Neural progenitor cell (in vitro differentiated cells): ENCODE results near the gene PKP2. TPM values are rescaled to one million over a fixed set of nuclear protein-coding genes. Genes with fewer than 3 reads are reported as not detected.
A peak's percentile ranks its signal among the peaks of the same experiment; 100 is the strongest.

Experiments used
- DNase-seq: peaks from one replicate; pipeline ENCODE4 v3.0.0-alpha.2; 2016; ENCODE audit warnings: low spot score
- H2AFZ ChIP-seq: fragments of 200-600 bp; sonication (generic); replicated peaks from 2 replicates; pipeline ENCODE4 v1.6.1; 2016; ENCODE audit warnings: antibody characterized with exemption
- H3F3A ChIP-seq: fragments of 200-600 bp; sonication (generic); 2 replicates; pipeline ENCODE4 v1.6.1; 2016; ENCODE audit warnings: antibody characterized with exemption, low read depth
- H3K27ac ChIP-seq: fragments of 200-600 bp; sonication (generic); 2 replicates; pipeline ENCODE4 v1.5.1; 2016; ENCODE audit warnings: mild to moderate bottlenecking
- H3K27me3 ChIP-seq: fragments of 200-600 bp; sonication (generic); 2 replicates; pipeline ENCODE4 v1.6.1; 2016; ENCODE audit warnings: mild to moderate bottlenecking, moderate library complexity
- H3K36me3 ChIP-seq: fragments of 200-600 bp; sonication (generic); 2 replicates; pipeline ENCODE4 v1.5.1; 2016
- H3K4me1 ChIP-seq: fragments of 200-600 bp; sonication (generic); 2 replicates; pipeline ENCODE4 v1.6.1; 2016; ENCODE audit warnings: mixed run types
- H3K4me2 ChIP-seq: fragments of 200-600 bp; sonication (generic); 2 replicates; pipeline ENCODE4 v1.6.1; 2016
- H3K4me3 ChIP-seq: fragments of 200-600 bp; sonication (generic); 2 replicates; pipeline ENCODE4 v1.5.1; 2016
- H3K79me2 ChIP-seq: fragments of 200-600 bp; sonication (generic); 2 replicates; pipeline ENCODE4 v1.6.1; 2016; ENCODE audit warnings: low read depth
- H3K9ac ChIP-seq: fragments of 200-600 bp; sonication (generic); 2 replicates; pipeline ENCODE4 v1.6.1; 2016
- H3K9me3 ChIP-seq: fragments of 200-600 bp; sonication (generic); 2 replicates; pipeline ENCODE4 v1.5.1; 2016; ENCODE audit warnings: low read depth
- H4K20me1 ChIP-seq: fragments of 200-600 bp; sonication (generic); 2 replicates; pipeline ENCODE4 v1.6.1; 2016; ENCODE audit warnings: low read depth
- H3K27ac Mint-ChIP-seq: 3 replicates; pipeline ENCODE4 v1.8.0; 2021; ENCODE audit warnings: mixed read lengths
- H3K27me3 Mint-ChIP-seq: 2 replicates; pipeline ENCODE4 v1.8.0; 2022; ENCODE audit warnings: low read depth, mild to moderate bottlenecking, inconsistent platforms, moderate library complexity, mixed read lengths; ENCODE audit not compliant: insufficient read depth
- H3K36me3 Mint-ChIP-seq: 3 replicates; pipeline ENCODE4 v1.8.0; 2021; ENCODE audit warnings: mixed read lengths
- H3K4me1 Mint-ChIP-seq: 3 replicates; pipeline ENCODE4 v1.8.0; 2021; ENCODE audit warnings: mixed read lengths
- H3K4me3 Mint-ChIP-seq: 3 replicates; pipeline ENCODE4 v1.8.0; 2021; ENCODE audit warnings: mild to moderate bottlenecking, moderate library complexity, mixed read lengths
- H3K9me3 Mint-ChIP-seq: 3 replicates; pipeline ENCODE4 v1.8.0; 2020; ENCODE audit warnings: mixed read lengths
- CTCF ChIP-seq: fragments of 200-600 bp; sonication (generic); IDR thresholded peaks from 2 replicates; pipeline ENCODE4 v1.5.1; 2017; ENCODE audit warnings: antibody characterized with exemption, mild to moderate bottlenecking
- EZH2 ChIP-seq: fragments of 200-600 bp; sonication (generic); IDR thresholded peaks from 2 replicates; pipeline ENCODE4 v1.6.1; 2017; ENCODE audit warnings: antibody characterized with exemption, mild to moderate bottlenecking, moderate library complexity
- EZH2phosphoT487 ChIP-seq: fragments of 200-600 bp; sonication (generic); IDR thresholded peaks from 2 replicates; pipeline ENCODE4 v1.6.1; 2017; ENCODE audit warnings: antibody characterized with exemption
- total RNA-seq: library from RNA; depleted of rRNA; stranded (reverse); fragments of >200 nt; gene quantifications from 2 replicates; pipeline ENCODE4 v1.2.3, GENCODE V29; 2015; ENCODE audit warnings: low replicate concordance

Gene PKP2
- total RNA-seq, 1 donor from 2014 or later, result 10.6 TPM

- Mint-ChIP-seq H3K27me3 (peaks cover 2% of the 10 kb centered on the region), H3K4me1 (peaks cover 17% of the 10 kb centered on the region), H3K36me3 (peaks cover 10% of the 10 kb centered on the region), H3K4me3 (peak overlapping the region; percentile 84), H3K9me3 (no peaks in the 10 kb centered on the region), H3K27ac (peak overlapping the region; percentile 38)
- no peaks in the 10 kb centered on the region for H3K27me3 ChIP-seq
- H3K36me3 ChIP-seq, result peaks cover 7% of the 10 kb centered on the region
- peak overlapping the region; percentile 78 for H2AFZ ChIP-seq
- H3K4me3 ChIP-seq, result peak overlapping the region; percentile 91
- no peak overlapping the region for H3K9ac ChIP-seq
- no peaks in the 10 kb centered on the region for H3K9me3 ChIP-seq
- peaks cover 30% of the 10 kb centered on the region for H3K79me2 ChIP-seq
- peaks cover 19% of the 10 kb centered on the region for H3F3A ChIP-seq
- no peak for TF ChIP-seq EZH2phosphoT487
- no peak for TF ChIP-seq EZH2
- TF ChIP-seq CTCF, result no peak
- peaks cover 3% of the 10 kb centered on the region for H4K20me1 ChIP-seq
- DNase-seq, result peak; percentile 40
- H3K4me1 ChIP-seq, result peaks cover 17% of the 10 kb centered on the region
- peak overlapping the region; percentile 96 for H3K4me2 ChIP-seq
- no peak overlapping the region for H3K27ac ChIP-seq
These were observed 140.0 kb downstream of the PKP2 start for GRCh38 chr12:32756476-32757066.

GRCh38 chr12:32755654-32756475 lies 140.7 kb downstream of the PKP2 start, which contains the start of gene YARS2:
Gene YARS2 (minus strand): TSS chr12:32755897. CDS start chr12:32755874, 23 bp downstream.
- Histone ChIP-seq H2AFZ (peak within 1 kb of the TSS; percentile 95), H3K4me1 (peaks cover 17% of the 10 kb centered on the region), H4K20me1 (peaks cover 3% of the 10 kb centered on the region), H3K4me2 (peak within 1 kb of the TSS; percentile 96), H3F3A (peaks cover 24% of the 10 kb centered on the region), H3K36me3 (peaks cover 7% of the 10 kb centered on the region), H3K9ac (peak within 1 kb of the TSS; percentile 86), H3K79me2 (peaks cover 30% of the 10 kb centered on the region), H3K27ac (peak within 1 kb of the TSS; percentile 72), H3K4me3 (peak within 1 kb of the TSS; percentile 91), H3K9me3 (no peaks in the 10 kb centered on the region), H3K27me3 (no peaks in the 10 kb centered on the region)
- H3K27me3 Mint-ChIP-seq, result peaks cover 2% of the 10 kb centered on the region
- H3K36me3 Mint-ChIP-seq, result peaks cover 10% of the 10 kb centered on the region
- H3K4me1 Mint-ChIP-seq, result peaks cover 17% of the 10 kb centered on the region
- peak; percentile 97 for DNase-seq
- no peak for TF ChIP-seq EZH2phosphoT487
- no peak for TF ChIP-seq EZH2
- peak; percentile 97 for TF ChIP-seq CTCF
- H3K27ac Mint-ChIP-seq, result peak within 1 kb of the TSS; percentile 87
- peak within 1 kb of the TSS; percentile 84 for H3K4me3 Mint-ChIP-seq
- H3K9me3 Mint-ChIP-seq, result no peaks in the 10 kb centered on the region

GRCh38 chr12:32755051-32755653 lies 141.4 kb downstream of the PKP2 start:
- Mint-ChIP-seq H3K27me3 (peaks cover 2% of the 10 kb centered on the region), H3K4me1 (peaks cover 17% of the 10 kb centered on the region), H3K4me3 (peak overlapping the region; percentile 84), H3K36me3 (peaks cover 15% of the 10 kb centered on the region), H3K27ac (peak overlapping the region; percentile 87), H3K9me3 (no peaks in the 10 kb centered on the region)
- peak overlapping the region; percentile 91 for H3K4me3 ChIP-seq
- no peaks in the 10 kb centered on the region for H3K27me3 ChIP-seq
- H3K9ac ChIP-seq, result peak overlapping the region; percentile 86
- H3K4me2 ChIP-seq, result peak overlapping the region; percentile 96
- peaks cover 30% of the 10 kb centered on the region for H3K79me2 ChIP-seq
- TF ChIP-seq EZH2phosphoT487, result no peak
- peak; percentile 84 for TF ChIP-seq CTCF
- peaks cover 3% of the 10 kb centered on the region for H4K20me1 ChIP-seq
- peaks cover 17% of the 10 kb centered on the region for H3K4me1 ChIP-seq
- H3K36me3 ChIP-seq, result peaks cover 14% of the 10 kb centered on the region
- H3K27ac ChIP-seq, result peak overlapping the region; percentile 72
- DNase-seq, result peak; percentile 85
- H3F3A ChIP-seq, result peaks cover 24% of the 10 kb centered on the region
- no peaks in the 10 kb centered on the region for H3K9me3 ChIP-seq
- peak overlapping the region; percentile 95 for H2AFZ ChIP-seq
